ENCODE results near the gene TP53INP2.

DNA sequence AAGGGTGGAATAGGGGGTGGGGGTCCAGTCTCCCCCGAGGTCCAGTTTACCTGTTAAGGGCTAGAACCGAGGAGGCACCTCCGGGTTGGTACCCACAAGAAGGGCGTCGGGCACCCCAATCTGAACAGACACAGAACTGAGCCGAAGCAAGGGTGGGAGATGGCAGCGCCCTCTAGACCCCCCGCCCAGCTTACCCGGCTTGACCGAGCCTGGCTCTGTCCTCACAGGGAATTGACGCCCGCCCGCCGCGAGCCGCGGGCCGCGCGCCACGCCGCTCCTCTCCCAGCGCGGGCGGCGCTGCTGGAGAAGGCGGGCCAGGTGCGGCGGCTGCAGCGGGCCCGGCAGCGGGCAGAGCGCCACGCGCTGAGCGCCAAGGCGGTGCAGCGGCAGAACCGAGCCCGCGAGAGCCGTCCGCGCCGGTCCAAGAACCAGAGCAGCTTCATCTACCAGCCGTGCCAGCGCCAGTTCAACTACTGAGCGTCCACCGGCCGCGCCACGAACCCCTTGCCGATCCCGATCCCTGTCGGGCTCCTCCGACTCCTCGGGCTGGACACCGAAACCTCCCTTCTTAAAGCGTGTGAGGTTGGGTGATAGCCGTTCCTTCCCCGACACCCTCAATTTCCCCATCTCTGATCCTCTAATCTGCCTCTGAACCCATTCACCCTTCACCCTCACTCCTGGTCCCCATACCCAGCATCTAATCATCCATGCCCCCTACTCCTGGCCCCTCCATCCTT lies 5.9 kb downstream of the TP53INP2 start:
- TF ChIP-seq, protein P1, sequence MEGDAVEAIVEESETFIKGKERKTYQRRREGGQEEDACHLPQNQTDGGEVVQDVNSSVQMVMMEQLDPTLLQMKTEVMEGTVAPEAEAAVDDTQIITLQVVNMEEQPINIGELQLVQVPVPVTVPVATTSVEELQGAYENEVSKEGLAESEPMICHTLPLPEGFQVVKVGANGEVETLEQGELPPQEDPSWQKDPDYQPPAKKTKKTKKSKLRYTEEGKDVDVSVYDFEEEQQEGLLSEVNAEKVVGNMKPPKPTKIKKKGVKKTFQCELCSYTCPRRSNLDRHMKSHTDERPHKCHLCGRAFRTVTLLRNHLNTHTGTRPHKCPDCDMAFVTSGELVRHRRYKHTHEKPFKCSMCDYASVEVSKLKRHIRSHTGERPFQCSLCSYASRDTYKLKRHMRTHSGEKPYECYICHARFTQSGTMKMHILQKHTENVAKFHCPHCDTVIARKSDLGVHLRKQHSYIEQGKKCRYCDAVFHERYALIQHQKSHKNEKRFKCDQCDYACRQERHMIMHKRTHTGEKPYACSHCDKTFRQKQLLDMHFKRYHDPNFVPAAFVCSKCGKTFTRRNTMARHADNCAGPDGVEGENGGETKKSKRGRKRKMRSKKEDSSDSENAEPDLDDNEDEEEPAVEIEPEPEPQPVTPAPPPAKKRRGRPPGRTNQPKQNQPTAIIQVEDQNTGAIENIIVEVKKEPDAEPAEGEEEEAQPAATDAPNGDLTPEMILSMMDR (conservative IDR thresholded peaks at IDR 0.05), result peak; percentile 72
- TF ChIP-seq ZFX (IDR thresholded peaks at IDR 0.05), result 0 out of 2 replicates have a peak, but pooled peaks have one; percentile 19

Data from C4-2B (cell line).